GM18870 (cell line): ENCODE measurements around the gene STOML3.

Experiments used
- ATAC-seq: cut with Tn5 transposase; IDR thresholded peaks from one replicate; pipeline ENCODE4 v1.9.1; 2021; ENCODE audit warnings: moderate library complexity; ENCODE audit not compliant: unreplicated experiment

STOML3 gene

DNA sequence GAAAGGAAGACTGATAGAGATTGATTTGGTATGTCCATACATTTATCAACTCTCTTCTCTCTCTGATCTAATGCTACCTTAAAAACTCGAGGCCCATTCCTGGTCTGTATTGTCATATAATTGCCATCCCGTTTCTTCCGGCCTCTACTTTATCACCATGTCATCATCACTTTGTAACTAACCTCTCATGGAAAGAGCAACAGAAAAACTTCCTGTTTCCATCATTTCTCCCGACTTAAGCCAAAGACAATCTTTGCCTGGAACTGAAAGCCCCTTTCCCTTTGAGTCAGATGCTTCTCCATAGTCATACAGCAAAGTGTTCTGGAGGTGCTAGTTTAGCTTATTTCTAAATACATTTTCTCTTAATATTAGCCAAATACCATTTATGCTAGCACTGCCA, 2.8 kb upstream of the STOML3 start:
- ATAC-seq = no peak

DNA sequence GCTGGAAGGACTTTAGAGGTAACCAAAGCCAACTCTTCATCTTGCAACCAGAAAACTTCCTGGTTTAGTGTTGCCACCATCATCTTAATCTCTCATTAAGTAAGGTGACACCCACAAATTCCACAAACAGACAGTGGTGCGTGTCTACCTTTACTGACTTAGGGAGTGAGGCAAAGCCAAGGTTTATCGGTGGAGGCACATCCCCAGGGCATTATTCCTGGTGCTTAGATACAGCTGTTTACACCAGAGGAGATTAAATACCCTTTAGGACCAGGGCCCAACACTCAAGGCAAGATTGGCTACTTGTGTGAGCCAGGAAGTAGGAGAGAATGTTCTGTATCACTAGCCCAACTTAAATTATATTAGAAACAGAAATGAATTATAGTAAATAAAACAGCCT, 9.5 kb downstream of the STOML3 start:
- ATAC-seq = no peak

DNA sequence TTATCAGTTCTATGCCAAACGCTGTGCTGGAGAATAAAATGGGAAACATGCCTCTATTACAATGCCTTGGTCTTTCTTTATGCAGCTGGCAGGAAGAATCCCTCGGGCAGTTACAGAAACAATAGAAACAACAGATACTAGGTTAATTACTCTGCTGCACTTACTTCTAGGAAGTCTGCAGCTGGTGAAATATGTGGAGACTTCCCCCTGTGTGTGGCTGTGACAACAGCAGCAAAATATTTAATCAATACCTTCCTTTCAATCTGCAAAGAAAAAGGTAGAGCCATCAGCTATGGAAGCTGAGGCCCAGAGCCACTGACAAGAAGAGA, 9.9 kb downstream of the STOML3 start:
- no peak for ATAC-seq

DNA sequence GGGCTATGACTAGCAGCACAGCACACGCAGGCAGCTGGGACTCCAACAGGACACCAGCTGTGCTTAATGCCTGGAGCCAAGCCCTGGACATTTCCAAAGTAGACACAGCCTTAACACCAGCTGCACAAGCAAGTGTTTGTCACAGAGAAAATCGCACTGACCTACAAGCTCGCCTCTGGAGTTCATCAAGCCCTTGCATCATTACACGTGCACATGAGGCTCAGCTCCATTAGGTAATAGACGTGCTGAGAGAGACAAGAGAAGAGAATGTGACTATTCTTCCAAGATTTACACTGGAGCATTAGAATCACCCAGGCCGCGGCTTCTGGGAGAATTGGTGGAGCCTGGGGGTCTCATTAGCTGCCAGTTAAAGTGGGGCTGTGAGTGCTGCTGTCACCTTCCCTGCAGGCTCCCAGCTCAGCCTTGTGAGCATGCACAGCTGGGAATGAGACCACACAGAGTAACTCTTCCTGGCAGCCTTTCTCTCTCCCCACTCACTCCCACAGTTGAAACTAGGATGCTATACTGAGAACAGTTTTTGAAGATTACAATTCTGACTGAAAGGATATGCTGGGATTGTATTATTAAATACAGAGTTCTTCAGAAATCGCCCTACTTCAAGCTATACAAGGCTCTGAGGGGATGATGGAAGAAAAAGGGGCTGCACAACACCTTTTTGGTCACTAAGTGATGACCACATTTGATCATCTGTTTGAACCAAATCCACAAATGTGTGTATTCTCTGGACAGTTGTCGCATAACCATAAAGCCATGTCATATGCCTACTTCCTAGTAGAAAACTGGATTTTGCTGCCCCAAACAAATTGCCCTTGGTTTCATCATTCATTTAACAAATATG, 10.5 kb downstream of the STOML3 start:
- ATAC-seq = no peak

DNA sequence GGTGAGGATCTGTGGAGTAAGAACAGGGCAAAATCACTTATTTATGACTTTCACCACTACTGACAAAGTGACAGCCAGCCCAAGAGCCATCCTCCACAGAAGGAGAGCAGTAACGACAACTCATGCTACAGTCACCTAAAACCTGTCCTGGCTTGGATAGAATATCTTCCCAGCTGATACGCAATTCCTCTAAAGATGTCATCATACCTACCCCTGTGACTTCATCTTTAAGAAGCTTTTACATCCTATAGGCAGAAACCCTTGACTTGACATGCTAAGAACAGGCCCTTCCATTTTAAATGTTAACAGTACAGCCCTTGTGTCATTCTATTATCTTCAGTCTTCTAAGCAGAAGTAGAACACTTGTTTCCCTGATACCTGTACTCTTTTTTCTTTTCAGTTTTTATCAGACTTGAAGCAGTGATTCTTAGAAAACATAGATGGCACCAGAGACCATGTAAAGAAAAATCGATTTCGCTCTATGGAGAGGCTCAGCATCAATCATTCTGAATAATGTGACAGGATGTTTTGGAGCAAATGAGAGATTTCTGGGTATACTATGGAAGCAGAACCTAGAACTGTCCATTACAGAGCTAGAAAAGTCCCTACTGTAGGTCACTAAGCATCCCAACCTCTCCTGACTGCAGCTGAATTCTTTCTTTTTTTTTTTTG, 20.1 kb downstream of the STOML3 start:
- no peak for ATAC-seq

DNA sequence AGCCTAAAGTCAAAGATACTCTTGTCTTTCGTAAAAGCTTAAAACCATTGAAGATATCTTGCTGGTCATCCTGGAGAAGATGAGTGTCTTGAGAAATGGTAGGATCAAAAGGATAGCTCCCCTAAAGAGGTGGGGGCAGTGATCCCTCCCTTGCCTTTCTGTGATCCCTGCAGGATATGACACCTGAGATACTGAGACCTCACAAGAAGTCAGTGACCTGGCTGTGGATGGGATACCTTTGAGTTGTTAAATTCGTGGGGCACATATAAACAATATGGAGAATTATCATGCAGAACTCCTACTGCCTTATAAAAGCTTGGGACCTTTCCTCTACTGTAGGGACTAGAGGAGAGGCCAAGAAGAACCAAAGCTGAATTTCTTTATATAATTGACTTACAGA, 21.4 kb downstream of the STOML3 start:
- no peak for ATAC-seq

DNA sequence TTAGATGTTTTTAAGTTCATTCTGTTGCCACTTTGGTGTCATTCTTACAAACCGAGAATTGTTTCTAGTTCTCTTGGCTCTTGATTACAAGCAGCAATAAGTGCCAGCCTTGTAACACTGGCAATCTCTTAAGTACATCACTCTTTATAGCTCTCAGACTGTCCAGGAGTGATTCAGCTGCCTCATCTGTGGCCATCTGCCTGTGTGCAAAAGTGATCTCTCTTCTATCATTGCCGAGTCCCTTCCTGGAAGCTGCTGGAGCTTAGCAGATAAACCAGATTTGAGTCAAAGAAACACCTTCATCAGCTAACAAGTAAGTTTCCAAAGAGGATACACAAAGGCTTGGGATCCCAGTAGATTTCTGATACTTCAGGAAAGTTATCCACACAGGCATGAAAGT, 23.2 kb downstream of the STOML3 start:
- no peak for ATAC-seq

DNA sequence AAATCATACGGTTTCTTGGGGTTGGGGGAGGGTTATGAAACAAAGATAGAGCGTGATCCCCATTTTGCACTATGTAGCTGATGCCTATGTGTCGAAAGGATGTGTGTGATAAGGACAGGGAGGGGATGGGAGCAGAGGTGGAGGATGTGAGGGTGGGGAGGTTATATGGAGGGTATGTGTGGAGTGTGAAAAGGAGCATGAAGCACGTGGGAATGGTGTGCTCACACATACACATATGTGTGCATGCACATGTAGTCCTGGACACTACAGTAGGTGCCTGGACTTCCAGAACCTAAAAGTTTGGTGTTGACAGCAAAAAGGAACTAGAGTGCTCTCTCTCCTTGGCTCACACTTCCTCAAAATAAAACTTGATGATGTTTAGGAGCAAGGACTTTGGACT, 25.4 kb downstream of the STOML3 start:
- no peak for ATAC-seq

DNA sequence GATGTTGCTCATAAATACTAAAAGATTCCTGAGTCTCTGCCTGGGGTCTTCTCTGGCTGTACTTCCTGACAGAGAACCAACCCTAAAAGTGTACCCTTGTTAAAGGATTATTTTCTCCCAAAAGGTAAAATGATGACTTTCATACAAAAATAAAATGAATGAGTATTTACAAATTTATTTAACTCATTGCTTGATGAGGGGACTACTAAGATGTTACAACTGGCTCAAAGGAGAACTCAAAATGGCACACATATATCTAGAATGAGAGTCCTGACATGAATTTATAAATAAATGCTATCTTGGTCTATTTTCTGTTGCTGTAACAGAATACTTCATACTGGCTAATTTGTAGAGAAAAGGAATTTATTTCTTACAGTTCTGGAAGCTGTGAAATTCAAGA, 30.5 kb downstream of the STOML3 start:
- no peak for ATAC-seq

DNA sequence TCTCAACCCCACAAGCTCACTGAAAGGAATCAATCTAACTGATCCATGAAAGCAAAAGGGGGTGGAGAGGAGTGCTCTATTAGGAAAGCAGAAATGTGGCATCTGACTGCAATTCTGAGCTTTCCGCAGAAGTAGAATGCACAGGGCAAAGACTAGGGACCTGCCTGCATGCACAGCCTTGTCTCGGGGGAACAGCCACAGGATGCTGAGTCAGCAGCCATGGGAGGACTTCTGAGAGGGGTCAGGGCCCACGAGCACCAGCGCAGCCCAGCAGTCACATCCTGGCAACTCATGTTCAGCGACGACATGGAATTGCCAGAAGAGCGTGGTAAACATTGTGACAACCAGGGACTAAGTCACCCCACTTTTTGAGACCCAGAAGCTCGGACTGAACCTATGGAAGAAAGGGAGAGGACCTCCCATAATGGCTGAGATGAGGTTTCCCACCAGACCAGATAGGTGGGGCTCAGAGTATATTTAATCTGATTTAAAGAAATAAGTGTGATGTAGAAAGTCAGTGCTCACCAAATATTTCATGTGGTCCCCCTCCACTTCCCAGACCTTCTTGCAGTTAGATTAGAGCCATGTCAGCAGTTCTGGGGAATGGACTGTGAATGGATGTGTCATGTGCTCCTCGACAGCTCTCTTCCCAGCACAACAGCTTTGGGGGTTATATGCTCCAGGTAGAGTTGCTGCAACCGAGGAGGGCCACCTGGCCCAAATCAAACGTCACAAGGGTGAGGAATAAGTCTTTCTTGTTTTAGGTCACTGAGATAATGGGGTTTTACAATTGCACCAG, 32.6 kb downstream of the STOML3 start:
- no peak for ATAC-seq

DNA sequence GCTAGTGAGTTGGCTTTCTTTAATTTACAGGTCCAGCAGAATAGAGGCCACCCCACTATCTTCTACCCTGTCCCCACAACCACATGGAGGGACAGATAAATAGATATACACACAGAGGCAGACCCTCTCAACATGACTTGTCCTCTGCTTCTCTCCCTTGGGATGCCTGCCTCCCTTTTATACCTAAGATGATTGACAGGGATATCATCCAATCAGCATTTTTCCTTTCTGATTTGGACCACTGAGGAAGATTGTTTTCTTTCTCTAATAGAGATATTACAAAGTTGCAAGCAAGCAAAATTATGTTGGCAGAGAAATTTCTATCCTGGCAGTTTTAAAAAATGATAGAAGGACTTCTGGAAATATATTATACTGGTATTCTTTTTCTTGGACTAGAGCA, 35.8 kb downstream of the STOML3 start:
- no peak for ATAC-seq

DNA sequence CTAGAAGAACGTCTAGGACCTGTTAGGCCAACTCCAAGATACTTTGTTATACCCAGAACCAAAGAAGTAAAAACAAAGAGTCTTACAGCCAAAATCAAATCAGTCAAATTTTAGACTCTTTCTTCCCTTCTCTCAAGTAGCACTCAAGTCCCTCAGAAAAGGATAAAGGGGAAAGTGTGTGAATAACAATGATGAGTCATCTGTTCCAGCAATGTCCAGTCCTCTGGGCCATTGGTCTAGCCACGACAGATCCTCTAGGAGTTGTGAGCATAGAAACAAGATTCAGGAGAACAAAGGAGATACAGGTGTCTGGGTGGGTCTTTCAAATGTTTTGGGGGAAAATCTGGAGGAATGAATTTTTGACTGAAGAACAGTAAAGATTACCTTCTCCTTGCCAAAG, 36.3 kb downstream of the STOML3 start:
- ATAC-seq = no peak

DNA sequence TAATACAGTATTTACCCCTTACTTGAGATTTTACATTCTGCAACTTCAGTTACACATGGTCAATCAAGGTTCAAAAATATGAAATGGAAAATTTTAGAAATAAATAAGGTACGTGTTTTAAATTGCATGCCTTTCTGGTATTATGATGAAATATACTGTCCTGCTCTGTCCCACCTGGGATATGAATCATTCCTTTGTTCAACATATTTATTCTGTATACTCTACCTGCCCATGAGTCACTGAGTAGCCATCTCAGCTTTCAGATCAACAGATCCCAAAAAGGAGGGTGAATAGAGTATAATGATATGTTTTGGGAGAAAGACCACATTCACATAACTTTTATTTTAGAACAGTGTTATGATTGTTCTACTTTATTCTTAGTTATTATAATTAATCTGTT, 37.8 kb downstream of the STOML3 start:
- no peak for ATAC-seq

DNA sequence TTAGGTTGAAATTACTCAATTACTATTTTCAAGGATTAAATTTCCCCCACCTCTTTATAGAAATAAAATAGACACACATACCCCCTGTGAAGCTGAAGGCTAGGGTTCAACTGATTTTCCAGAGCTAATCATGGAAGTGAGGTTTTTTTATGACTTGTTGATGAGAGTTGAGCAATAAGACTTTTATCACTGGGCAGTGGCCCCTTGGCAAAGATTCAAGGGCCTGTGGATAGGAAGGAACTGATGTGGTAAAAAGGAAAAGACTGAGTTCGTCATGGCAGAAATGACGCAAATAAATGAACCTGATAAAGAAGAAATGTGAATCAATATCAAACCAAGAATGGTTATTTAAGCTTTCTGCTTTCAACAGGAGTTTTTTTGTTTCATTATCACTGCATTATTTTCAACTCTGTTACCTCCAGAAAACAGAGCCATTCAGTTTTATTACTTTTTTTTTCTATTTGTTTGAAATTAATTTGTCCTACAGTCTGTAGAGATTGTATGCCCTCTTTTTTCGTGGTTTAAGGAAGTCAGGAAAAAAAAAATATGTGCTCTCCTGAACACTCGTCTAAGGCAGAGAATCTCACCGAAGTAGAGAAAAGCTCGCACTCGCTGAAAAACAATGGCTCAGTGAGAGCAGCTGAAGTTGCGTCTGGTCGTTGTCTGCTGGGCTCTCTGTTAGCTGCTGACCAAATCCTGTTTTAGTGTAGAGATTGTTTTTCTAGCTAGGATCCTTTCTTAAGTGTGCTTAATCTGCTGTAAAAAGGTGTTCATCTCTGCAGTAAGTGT, 38.9 kb downstream of the STOML3 start:
- no peak for ATAC-seq

DNA sequence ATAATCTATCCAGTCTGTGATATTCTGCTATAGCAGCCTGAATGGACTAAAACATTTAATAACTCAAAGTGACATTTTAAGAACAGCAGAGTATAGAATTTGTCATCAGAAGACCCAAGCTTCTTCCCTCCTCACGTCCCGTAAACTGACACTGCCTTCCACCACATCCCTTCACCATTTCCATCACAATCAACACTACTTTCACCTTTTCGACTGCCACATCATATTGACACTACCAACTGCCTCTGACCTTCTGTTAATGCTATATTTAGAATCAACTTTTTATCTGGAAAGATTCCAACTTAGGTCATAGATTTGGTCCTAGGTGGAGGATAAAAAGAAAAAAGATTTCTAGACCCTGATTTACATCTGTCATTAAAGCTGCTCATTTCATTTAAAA, 39.6 kb downstream of the STOML3 start:
- ATAC-seq = no peak

DNA sequence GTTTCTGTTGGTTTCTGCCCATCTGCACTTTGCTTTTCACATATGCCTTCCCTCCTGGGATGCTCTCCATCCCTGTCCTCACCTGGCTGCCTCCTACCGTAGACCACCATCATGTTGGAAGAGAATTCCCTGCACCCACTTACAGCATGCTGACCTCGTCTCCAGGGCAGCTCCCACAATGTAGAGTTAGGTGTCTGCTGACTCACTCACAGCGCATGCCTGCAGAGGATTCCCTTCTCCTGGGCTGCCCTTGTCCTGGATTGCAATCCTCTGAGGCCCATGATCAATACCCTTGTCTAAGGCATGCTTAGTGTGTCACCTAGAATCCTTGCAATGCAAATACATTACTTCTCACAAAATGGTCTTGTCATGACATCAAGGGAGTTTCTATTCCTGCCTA, 43.6 kb downstream of the STOML3 start:
- ATAC-seq = no peak

DNA sequence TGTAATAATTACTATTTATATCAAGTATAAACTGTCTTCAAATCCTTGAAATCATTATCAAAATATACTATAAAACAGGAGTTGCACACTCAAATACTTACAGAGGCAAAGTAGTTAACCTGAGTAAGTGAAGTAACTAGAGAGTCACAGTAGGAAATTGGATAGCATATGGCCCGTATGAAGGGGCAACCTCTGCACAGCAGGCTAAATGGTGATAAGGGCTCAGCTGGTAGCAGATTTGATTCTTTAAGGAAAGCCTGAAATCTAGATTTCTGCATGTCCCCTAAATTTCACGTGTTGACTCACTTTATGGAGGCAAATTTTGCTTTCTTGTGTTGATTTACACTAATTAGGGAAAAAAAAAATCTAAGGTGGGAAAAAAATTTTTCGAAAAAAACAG, 46.4 kb downstream of the STOML3 start:
- ATAC-seq = no peak

DNA sequence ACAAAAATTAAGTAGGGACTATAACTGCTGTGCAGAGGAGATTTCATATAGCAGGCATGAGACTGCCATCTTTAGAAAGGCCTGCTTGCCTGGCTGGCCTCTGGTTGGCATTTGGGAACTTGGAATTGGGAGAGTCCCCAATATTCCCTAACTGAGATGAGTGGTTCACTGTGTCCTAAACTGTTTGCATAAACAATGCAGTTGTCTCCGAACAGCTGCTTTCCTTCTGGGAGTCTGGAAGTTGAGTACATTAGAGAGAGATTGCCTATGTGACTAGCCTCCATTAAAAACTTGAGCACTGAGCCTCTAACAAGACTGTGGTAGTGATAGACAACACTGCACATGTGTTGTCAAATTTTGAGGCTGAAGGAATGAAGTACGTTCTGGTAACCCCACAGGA, 47.4 kb downstream of the STOML3 start:
- ATAC-seq = no peak

DNA sequence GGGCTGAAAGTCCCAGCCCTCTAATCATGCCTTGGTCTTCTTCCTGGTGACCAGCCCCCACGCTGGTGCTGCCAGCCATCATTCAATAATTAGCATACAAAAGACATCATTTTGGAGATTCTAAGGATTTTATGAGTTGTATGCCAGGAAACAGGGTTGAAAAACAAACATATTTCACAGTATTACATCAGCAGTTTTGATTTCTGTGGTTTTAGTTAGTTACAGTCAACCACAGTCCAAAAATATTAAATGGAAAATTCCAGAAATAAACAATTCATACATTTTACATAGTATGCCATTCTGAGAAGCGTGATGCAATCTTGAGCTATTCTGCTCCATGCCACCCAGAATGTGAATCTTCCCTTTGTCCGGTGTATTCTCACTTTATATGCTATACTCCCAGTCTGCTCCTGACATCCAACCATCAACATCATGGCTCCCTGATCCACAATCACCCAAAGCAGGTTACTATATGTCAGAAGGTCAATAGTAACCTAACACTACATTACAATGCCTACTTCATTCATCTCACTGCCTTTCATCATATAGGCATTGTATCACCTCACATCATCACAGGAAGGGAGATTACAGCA, 49.2 kb downstream of the STOML3 start:
- ATAC-seq = no peak

DNA sequence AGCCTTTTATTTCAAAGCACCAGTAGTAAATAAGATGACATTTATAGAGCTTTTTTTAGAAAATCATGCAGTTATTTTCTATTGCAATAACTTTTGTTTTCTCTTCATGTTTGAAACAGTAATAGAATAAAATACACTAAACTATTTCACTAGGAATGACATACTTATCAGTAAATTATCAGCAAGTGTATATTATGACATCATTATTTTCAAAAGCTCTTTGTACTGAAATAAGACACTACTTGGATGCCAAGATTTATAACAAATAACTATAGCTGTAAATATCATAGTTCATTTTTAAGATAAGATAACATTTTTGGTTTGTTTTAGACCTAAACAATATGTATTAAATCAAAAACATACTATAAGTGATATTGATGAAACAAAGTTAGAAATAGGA, 56.8 kb downstream of the STOML3 start:
- ATAC-seq = no peak

DNA sequence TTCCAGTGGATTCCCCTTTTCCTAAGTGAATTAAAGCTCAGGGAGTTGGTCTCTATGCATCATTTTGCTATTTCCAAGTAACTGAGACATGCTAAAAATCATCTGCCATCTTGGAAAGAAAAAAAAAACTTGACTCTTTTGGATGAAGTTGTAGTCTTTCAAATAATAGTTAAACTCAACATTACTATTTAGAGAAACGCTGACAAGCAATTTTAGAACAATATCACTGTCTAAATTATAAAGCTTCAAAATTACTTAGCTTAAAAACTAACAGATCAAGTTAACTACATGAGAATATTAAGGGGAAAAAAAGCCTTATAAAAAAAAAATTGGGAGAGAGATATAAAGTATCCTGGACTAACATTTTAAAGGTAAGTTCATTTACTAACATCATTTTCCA, 68.5 kb downstream of the STOML3 start:
- ATAC-seq = no peak
